Lung (tissue), 12 donors: ENCODE measurements around the gene BABAM2. TPM values are rescaled to one million over a fixed set of nuclear protein-coding genes. Genes with fewer than 3 reads are reported as not detected.
A peak's percentile ranks its signal among the peaks of the same experiment; 100 is the strongest.

Source experiments
- ATAC-seq: fragments of 200-7000 bp; cut with Tn5 transposase; one replicate; pipeline ENCODE4 v1.9.1; 2020; ENCODE audit warnings: moderate number of reproducible peaks; ENCODE audit not compliant: insufficient read depth, low FRiP score
- DNase-seq, 3 donors: peaks; one replicate each; pipeline ENCODE4 v3.0.0-alpha.2; 2013 to 2017
- H3K27ac ChIP-seq, 2 donors: one replicate each; pipeline ENCODE4 v1.5.1; 2013; ENCODE audit warnings: mild to moderate bottlenecking in 2 of 2, moderate library complexity in 2 of 2, control low read depth in 1 of 2, inconsistent platforms in 1 of 2, low read depth in 1 of 2, low read length in 1 of 2
- H3K27me3 ChIP-seq, 3 donors: one replicate each; pipeline ENCODE4 v1.5.1; 2013; ENCODE audit warnings: low read length in 2 of 3; ENCODE audit not compliant: control insufficient read depth in 3 of 3, insufficient read depth in 3 of 3
- H3K36me3 ChIP-seq, 4 donors: one replicate each; pipeline ENCODE4 v1.5.1; 2013; ENCODE audit warnings: low read length in 4 of 4, mild to moderate bottlenecking in 1 of 4, moderate library complexity in 1 of 4; ENCODE audit not compliant: control insufficient read depth in 4 of 4, insufficient read depth in 4 of 4
- H3K4me1 ChIP-seq, 5 donors: one replicate each; pipeline ENCODE4 v1.5.1; 2013; ENCODE audit warnings: low read length in 5 of 5, mild to moderate bottlenecking in 2 of 5, moderate library complexity in 1 of 5; ENCODE audit not compliant: control insufficient read depth in 5 of 5, insufficient read depth in 5 of 5
- H3K4me3 ChIP-seq: one replicate; pipeline ENCODE4 v1.5.1; 2013; ENCODE audit warnings: mild to moderate bottlenecking, control low read depth, moderate library complexity
- H3K9ac ChIP-seq, 2 donors: one replicate each; pipeline ENCODE4 v1.5.1; 2013; ENCODE audit warnings: low read length in 2 of 2, control low read depth in 1 of 2; ENCODE audit not compliant: insufficient read depth in 1 of 2
- H3K9me3 ChIP-seq, 4 donors: one replicate each; pipeline ENCODE4 v1.5.1; 2013; ENCODE audit warnings: low read length in 3 of 4, mild to moderate bottlenecking in 1 of 4, moderate library complexity in 1 of 4; ENCODE audit not compliant: control insufficient read depth in 4 of 4, insufficient read depth in 3 of 4
- CTCF ChIP-seq: IDR thresholded peaks from 2 replicates; pipeline ENCODE4 v1.5.1; 2012; ENCODE audit warnings: mild to moderate bottlenecking; ENCODE audit errors: control extremely low read depth, extremely low read depth
- WGBS, 2 donors: extraction: QIAGEN DNeasy Blood & Tissue Kit; methylation state at CpG; one replicate each; pipeline ENCODE4 v1.1.7; 2013; 5-methylcytosine and 5-hydroxymethylcytosine counted together
- polyA plus RNA-seq, 2 donors: library from polyadenylated mRNA; stranded (reverse); fragments of 200-250 nt; gene quantifications; one replicate each; pipeline ENCODE4 v1.2.1, GENCODE V29; 2013
- total RNA-seq, 2 donors: library from RNA; depleted of rRNA in 1 of 2; stranded (reverse); fragments of >200 nt in 1 of 2; gene quantifications; one replicate each; pipeline ENCODE4 v1.2.1, GENCODE V29; 2014 to 2021
- donor health status: control.
- donor health status: control.
- donor health status: Bipolar disorder and iron deficiency.
- donor health status: healthy.
- donor health status: DM: yes; HTN: yes; CAD: no.

Gene BABAM2
- total and polyA plus RNA-seq, 4 donors, result 19.0 to 43.3 (median 33.7) TPM

- no peak for TF ChIP-seq CTCF
- WGBS, 2 donors, result 42 to 52% methylated on average over 5 of the region's 5 CpGs
- H3K27ac ChIP-seq, result peak overlapping the region; percentile 26 to 72
- H3K36me3 ChIP-seq, result no peaks in the 10 kb centered on the region
- no peak for DNase-seq
- H3K9me3 ChIP-seq, result no peaks in the 10 kb centered on the region
- H3K9ac ChIP-seq, result no peak overlapping the region
- no peak for ATAC-seq
- no peak overlapping the region for H3K4me3 ChIP-seq
- H3K27me3 ChIP-seq, result no peaks in the 10 kb centered on the region
- peaks cover 6 to 43% (median 19%) of the 10 kb centered on the region in 5 donors for H3K4me1 ChIP-seq
These were observed 65.0 kb downstream of the BABAM2 start for GRCh38 chr2:27955384-27956161.

- TF ChIP-seq CTCF, result no peak
- no peak overlapping the region for H3K4me3 ChIP-seq
- H3K36me3 ChIP-seq, result no peaks in the 10 kb centered on the region
- H3K9me3 ChIP-seq, result no peaks in the 10 kb centered on the region
- peaks cover 6 to 48% (median 22%) of the 10 kb centered on the region in 5 donors for H3K4me1 ChIP-seq
- H3K27me3 ChIP-seq, result no peaks in the 10 kb centered on the region
- ATAC-seq (no peak), DNase-seq (no peak)
- no peak overlapping the region for H3K27ac ChIP-seq
- H3K9ac ChIP-seq, result no peak overlapping the region
- WGBS, 2 donors, result 22 to 62% methylated on average over 2 of the region's 2 CpGs
These were observed 66.4 kb downstream of the BABAM2 start for GRCh38 chr2:27956888-27957287.

- no peaks in the 10 kb centered on the region for H3K9me3 ChIP-seq
- ATAC-seq (no peak), DNase-seq (peak in 2 of 3 donors; percentile 29 to 33)
- H3K4me1 ChIP-seq, result peaks cover 4 to 44% (median 22%) of the 10 kb centered on the region in 5 donors
- no peak overlapping the region for H3K4me3 ChIP-seq
- no peaks in the 10 kb centered on the region for H3K36me3 ChIP-seq
- H3K9ac ChIP-seq, result no peak overlapping the region
- no peak for TF ChIP-seq CTCF
- no peaks in the 10 kb centered on the region for H3K27me3 ChIP-seq
- WGBS, 2 donors, result 68 to 83% methylated on average over 2 of the region's 2 CpGs
- no peak overlapping the region for H3K27ac ChIP-seq
These were observed 68.3 kb downstream of the BABAM2 start for GRCh38 chr2:27958711-27959378.
